Left ventricle myocardium inferior (tissue), 1 donor: Measurements from ENCODE around the gene SMAP2. TPM values are rescaled to one million over a fixed set of nuclear protein-coding genes. Genes with fewer than 3 reads are reported as not detected.
A peak's percentile ranks its signal among the peaks of the same experiment; 100 is the strongest.

Experiments used
- DNase-seq: peaks from one replicate; pipeline ENCODE4 v3.0.0-alpha.2; 2020
- H3K27ac ChIP-seq: fragments of 200-600 bp; replicated peaks from 2 replicates; pipeline ENCODE4 v1.8.0; 2021
- H3K27me3 ChIP-seq: fragments of 200-600 bp; 2 replicates; pipeline ENCODE4 v1.8.0; 2021; ENCODE audit warnings: low read depth
- H3K36me3 ChIP-seq: fragments of 200-600 bp; 2 replicates; pipeline ENCODE4 v1.8.0; 2021
- H3K4me1 ChIP-seq: fragments of 200-600 bp; 2 replicates; pipeline ENCODE4 v1.8.0; 2021
- H3K4me3 ChIP-seq: fragments of 200-600 bp; 2 replicates; pipeline ENCODE4 v1.8.0; 2021; ENCODE audit warnings: mild to moderate bottlenecking, moderate library complexity
- H3K9me3 ChIP-seq: fragments of 200-600 bp; replicated peaks from 2 replicates; pipeline ENCODE4 v1.8.0; 2021
- intact Hi-C: fragments of 100-400 bp; cut with micrococcal nuclease; formaldehyde crosslinking; loops from one replicate; pipeline ENCODE4 v1.11.0; 2022
- total RNA-seq: library from RNA; stranded (reverse); fragmentation: NEBNext Ultra II Directional; extraction: Animal tissue kit (Norgen Biotek cat#: 25700); gene quantifications from one replicate; pipeline ENCODE4 v1.2.1, GENCODE V29; 2021
- TF ChIP-seq, protein P1 (sequence below): fragments of 200-600 bp; IDR thresholded peaks from 2 replicates; pipeline ENCODE4 v1.8.0; 2021; ENCODE audit warnings: antibody characterized with exemption, mild to moderate bottlenecking, borderline replicate concordance
- donor health status: DM: no; HTN: yes; CAD: no; lungs with severe emphysema.

The SMAP2 gene
- total RNA-seq, 1 donor from 2014 or later, result 15.0 TPM

DNA sequence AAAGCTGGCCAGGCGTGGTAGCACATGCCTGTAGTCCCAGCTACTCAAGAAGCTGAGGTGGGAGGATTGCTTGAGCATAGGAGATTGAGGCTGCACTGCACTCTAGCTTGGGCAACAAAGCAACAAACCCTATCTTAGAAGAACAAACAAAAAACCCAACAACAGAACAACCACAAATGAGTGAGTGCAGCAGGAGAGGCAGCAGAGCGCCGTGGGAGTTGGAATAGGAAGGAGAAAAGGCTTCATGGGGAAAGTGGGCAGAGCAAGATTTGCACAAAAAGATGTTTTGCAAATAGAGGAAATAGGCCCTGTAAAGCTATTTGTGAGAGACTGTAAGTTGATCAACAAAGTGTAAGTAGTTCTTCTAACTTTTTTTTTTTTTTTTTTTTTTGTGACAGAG, 19.6 kb downstream of the SMAP2 start:
- Histone ChIP-seq H3K27me3 (no peaks in the 10 kb centered on the region), H3K4me3 (no peak overlapping the region), H3K4me1 (peaks cover 16% of the 10 kb centered on the region), H3K36me3 (peaks cover 8% of the 10 kb centered on the region), H3K9me3 (no peaks in the 10 kb centered on the region), H3K27ac (peak overlapping the region; percentile 36)
- intact Hi-C loops, result no loop called here
- no peak for DNase-seq
- TF ChIP-seq, protein P1, sequence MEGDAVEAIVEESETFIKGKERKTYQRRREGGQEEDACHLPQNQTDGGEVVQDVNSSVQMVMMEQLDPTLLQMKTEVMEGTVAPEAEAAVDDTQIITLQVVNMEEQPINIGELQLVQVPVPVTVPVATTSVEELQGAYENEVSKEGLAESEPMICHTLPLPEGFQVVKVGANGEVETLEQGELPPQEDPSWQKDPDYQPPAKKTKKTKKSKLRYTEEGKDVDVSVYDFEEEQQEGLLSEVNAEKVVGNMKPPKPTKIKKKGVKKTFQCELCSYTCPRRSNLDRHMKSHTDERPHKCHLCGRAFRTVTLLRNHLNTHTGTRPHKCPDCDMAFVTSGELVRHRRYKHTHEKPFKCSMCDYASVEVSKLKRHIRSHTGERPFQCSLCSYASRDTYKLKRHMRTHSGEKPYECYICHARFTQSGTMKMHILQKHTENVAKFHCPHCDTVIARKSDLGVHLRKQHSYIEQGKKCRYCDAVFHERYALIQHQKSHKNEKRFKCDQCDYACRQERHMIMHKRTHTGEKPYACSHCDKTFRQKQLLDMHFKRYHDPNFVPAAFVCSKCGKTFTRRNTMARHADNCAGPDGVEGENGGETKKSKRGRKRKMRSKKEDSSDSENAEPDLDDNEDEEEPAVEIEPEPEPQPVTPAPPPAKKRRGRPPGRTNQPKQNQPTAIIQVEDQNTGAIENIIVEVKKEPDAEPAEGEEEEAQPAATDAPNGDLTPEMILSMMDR, result no peak

DNA sequence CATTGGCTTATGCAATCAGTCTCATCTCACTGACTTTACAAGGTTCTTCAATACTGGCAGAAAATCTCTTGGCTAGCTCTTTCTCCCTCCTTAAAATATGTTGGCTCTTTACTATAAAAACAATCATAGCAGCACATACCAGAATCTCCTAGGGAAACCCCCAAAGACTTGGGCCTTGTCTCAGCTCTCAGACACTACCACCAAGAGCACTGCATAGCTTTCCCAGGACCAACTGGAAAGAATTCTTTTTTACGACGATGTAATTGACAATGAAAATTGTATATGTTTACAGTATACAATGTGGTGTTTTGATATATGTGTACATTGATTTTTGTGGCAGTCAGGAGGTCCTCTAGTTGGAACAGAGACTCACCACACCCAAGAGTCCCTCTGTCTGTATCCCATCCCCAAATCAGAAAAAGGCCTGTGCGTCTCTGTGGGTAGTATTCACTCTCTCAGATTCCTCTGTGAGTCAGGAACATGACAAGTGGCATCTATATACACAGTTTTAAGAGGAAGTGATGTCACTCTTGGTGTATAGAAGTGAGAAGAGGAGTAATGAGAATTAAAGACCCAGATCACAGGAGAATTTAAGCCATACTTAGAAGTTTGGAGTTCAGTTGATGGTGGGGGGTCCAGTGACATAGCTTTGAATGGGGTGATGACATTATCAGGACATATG, 21.1 kb downstream of the SMAP2 start:
- no peak overlapping the region for H3K4me3 ChIP-seq
- peaks cover 19% of the 10 kb centered on the region for H3K4me1 ChIP-seq
- peaks cover under 1% of the 10 kb centered on the region for H3K36me3 ChIP-seq
- H3K27ac ChIP-seq, result peak overlapping the region; percentile 47
- TF ChIP-seq, protein P1, result no peak
- DNase-seq, result no peak
- intact Hi-C loops, result no loop called here
- H3K27me3 ChIP-seq, result no peaks in the 10 kb centered on the region
- no peaks in the 10 kb centered on the region for H3K9me3 ChIP-seq

DNA sequence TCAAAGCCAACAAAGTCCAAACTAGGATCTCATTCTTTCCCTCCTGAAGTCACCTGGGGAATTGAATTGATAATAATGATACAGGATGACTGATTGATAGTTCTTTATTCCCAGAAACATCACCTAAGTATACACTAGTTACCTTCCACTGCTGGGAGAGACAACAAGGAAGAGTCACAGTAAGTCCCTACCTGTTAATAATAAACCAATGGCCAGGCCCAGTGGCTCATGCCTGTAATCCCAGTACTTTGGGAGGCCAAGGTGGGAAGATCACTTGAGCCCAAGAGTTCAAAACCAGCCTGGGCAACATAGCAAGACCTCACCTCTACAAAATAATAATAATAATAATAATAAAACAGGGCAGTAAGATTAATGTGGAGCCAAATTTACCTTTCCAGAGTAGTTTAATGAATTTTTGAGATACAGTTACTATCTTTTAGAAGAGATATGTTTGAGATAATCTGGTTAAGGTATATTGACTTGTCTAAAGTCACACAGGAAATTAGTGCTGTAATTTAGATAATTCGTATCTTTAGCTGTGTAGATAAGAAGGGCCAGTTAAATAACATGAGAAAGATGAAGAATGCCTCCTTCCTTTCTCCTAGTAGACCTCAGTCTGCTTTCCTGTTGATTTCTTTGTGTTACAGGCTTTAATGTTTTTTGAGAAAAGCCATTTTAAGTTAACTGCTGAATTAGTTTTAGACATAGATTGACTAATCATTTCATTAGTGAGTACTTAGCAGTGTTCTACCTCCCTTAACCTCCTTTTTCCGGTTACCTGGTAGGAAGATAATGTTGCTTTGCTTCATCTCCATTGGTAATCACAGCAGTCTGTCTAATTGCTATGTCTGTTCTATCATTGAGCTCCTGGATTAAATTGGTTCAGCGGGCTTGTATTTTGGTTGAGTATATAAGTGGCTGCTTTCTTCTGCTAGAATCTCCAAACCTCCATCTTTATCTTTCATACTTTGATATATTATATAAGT, 22.0 kb downstream of the SMAP2 start:
- intact Hi-C loops, result no loop called here
- H3K4me3 ChIP-seq, result no peak overlapping the region

DNA sequence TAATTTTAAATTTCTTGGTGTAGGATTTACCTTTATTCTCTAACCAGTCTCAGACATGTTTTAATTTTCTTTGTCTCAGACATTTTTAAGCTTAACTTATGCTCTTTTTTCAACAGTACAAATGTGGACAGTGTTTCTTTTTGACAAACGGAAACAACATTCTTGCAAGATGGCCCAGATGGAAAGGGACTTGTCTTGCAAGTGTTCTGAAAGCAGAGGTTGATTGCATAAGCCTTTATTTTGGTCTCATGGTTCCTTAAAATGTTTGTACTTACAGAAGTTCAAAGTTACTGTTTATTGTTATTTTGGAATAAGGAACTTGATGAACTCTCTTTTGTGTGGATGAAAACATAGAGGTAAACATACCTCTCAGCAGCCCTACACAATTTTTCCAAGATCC, 22.9 kb downstream of the SMAP2 start:
- Histone ChIP-seq H3K27me3 (no peaks in the 10 kb centered on the region), H3K9me3 (no peaks in the 10 kb centered on the region), H3K27ac (peak overlapping the region; percentile 53), H3K4me1 (peaks cover 25% of the 10 kb centered on the region), H3K36me3 (no peaks in the 10 kb centered on the region), H3K4me3 (no peak overlapping the region)
- intact Hi-C loops, result no loop called here
- TF ChIP-seq, protein P1, result no peak
- DNase-seq, result no peak

More for the DNA sequence above, 22.0 kb downstream of the SMAP2 start:
- H3K36me3 ChIP-seq, result no peaks in the 10 kb centered on the region
- H3K4me1 ChIP-seq, result peaks cover 28% of the 10 kb centered on the region
- H3K9me3 ChIP-seq, result no peaks in the 10 kb centered on the region
- H3K27ac ChIP-seq, result peak overlapping the region; percentile 53
- TF ChIP-seq, protein P1, result no peak
- H3K27me3 ChIP-seq, result no peaks in the 10 kb centered on the region
- no peak for DNase-seq

DNA sequence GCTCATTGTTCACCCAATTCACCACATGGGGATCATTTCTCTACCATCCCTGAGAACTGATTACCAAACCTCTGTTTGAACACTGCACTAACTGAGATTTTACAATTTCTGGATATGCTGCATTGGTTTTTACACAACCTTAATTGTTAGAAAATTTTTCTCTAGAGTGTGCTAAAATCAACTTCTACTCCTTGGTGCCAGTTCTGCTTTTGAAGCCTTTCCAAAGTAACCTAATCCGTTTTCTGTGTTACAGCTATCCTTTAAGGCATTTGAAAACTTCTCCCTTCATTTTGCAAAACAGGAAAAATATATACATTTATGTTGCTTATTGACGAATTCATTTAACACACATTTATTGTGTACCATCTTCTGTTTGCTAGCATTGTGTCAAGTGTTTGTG, 23.7 kb downstream of the SMAP2 start:
- no peaks in the 10 kb centered on the region for H3K27me3 ChIP-seq
- H3K36me3 ChIP-seq, result no peaks in the 10 kb centered on the region
- TF ChIP-seq, protein P1, result no peak
- H3K9me3 ChIP-seq, result no peaks in the 10 kb centered on the region
- intact Hi-C loops, result no loop called here
- H3K27ac ChIP-seq, result peak overlapping the region; percentile 53
- no peak for DNase-seq
- no peak overlapping the region for H3K4me3 ChIP-seq
- peaks cover 17% of the 10 kb centered on the region for H3K4me1 ChIP-seq
